Spleen (tissue), 7 donors: ENCODE results near the gene C10orf62.

Experiments used
- POLR2A ChIP-seq, 3 donors: fragments of 450-650 bp; IDR thresholded peaks; one replicate each; pipeline ENCODE4 v1.5.1; 2017; ENCODE audit warnings: antibody characterized with exemption in 3 of 3, mild to moderate bottlenecking in 1 of 3
- TF ChIP-seq, protein P1 (sequence below), 11 experiments: fragments of 200-600 bp in 7 of 11; fragments of 450-650 bp in 4 of 11; sonication (generic) in 4 of 11; IDR thresholded peaks in 8 of 11; conservative IDR thresholded peaks in 3 of 11; 1 replicate in 7 of 11; 2 replicates in 4 of 11; pipeline versions ENCODE4 v1.4.0 to v1.8.0; 2016 to 2021; ENCODE audit warnings: antibody characterized with exemption in 11 of 11, inconsistent platforms in 4 of 11, mild to moderate bottlenecking in 1 of 11
- donor health status: DM: no; HTN: no; CAD: no; lungs with moderate emphysema.
- donor health status: DM: no; HTN: no; CAD: no.
- donor health status: DM: no; HTN: no; CAD: no.

- TF ChIP-seq, protein P1, sequence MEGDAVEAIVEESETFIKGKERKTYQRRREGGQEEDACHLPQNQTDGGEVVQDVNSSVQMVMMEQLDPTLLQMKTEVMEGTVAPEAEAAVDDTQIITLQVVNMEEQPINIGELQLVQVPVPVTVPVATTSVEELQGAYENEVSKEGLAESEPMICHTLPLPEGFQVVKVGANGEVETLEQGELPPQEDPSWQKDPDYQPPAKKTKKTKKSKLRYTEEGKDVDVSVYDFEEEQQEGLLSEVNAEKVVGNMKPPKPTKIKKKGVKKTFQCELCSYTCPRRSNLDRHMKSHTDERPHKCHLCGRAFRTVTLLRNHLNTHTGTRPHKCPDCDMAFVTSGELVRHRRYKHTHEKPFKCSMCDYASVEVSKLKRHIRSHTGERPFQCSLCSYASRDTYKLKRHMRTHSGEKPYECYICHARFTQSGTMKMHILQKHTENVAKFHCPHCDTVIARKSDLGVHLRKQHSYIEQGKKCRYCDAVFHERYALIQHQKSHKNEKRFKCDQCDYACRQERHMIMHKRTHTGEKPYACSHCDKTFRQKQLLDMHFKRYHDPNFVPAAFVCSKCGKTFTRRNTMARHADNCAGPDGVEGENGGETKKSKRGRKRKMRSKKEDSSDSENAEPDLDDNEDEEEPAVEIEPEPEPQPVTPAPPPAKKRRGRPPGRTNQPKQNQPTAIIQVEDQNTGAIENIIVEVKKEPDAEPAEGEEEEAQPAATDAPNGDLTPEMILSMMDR (IDR thresholded peaks at IDR 0.05 in 8 of 11, conservative IDR thresholded peaks at IDR 0.05 in 3 of 11): no peak
- TF ChIP-seq POLR2A (IDR thresholded peaks at IDR 0.05): no peak
These were observed 3.9 kb downstream of the C10orf62 start for GRCh38 chr10:97593421-97593820.
